GM21381 (cell line): ENCODE measurements around the gene TNIK.
A peak's percentile ranks its signal among the peaks of the same experiment; 100 is the strongest.

Source experiments
- ATAC-seq: cut with Tn5 transposase; IDR thresholded peaks from one replicate; pipeline ENCODE4 v1.9.1; 2021; ENCODE audit warnings: mild to moderate bottlenecking, moderate library complexity; ENCODE audit not compliant: unreplicated experiment

The TNIK gene

GRCh38 chr3:171237009-171237385 lies 223.2 kb downstream of the TNIK start:
- ATAC-seq: no peak

GRCh38 chr3:171236265-171237008 lies 223.8 kb downstream of the TNIK start:
- no peak for ATAC-seq

DNA sequence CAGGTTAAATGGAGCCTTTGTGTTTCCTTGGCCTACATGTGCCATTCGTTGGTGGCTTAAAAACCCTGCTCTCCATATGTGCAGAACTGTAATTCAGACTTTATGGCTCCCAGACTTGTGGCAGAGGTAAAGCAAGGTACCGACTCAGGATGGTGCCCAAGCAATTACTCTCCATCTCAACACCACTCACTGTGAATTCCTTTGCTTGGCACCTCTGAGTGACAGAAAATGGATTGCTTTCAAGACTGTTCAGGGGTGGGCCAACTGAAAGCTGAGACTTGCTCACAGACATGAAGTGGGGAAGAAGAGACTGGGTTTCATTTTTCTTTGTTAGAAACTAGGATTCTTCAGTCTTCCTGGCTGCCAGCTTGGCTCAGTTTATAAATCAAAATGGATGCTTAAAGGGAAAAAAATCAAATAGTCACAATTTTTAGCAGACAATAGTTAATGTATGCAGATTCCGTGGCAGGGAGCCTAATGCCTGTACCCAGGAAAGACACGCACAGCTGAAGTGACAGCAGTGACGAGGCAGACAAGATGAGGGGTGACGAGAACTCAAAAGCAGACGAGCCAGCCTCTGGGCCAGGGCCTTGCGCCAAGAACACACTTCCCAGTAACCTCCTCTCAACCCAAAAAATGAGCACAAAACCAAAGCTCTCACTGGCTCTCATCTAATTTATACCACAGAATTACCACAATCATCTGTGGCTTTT lies 225.8 kb downstream of the TNIK start:
- ATAC-seq: no peak

GRCh38 chr3:171231361-171231760 lies 228.8 kb downstream of the TNIK start:
- no peak for ATAC-seq

DNA sequence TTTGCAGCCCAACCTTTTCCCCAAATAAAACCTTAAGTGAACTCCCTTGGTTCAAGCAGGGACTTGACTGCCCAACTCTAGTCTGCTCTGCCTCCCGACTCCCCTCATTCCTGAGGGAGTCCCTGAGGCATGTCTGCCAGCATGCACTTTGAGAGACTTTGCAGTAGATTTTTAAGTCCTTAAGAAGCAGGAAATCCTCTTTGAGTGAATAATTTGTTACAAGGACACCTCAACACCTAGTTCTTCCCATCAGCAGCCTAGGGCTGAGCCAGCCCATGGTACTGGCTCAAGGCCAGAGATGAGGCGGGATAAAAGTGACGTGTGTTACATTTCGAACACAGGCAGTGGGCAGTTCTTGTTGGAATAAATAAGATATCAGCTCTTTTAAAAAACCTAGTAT lies 229.3 kb downstream of the TNIK start:
- no peak for ATAC-seq

DNA sequence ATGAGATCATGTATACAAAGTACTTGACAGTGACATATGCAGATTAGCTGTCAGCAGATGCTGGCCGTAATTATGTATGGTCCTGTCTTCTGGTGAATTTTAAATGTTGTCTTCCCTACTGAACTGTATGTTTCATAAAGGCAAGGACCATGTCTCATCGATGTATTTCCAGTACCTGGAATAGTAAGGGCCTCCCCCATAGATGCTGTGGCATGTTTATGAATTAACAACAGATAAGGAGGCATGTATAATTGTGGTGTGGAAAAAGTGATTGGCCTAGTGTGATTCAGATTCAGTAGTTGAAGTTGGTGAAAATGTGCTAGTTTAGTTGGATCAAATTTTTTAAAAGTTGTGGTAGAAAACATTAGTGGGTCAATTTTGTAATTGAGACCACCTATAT lies 231.0 kb downstream of the TNIK start:
- no peak for ATAC-seq

- no peak for ATAC-seq
Observed at GRCh38 chr3:171228240-171228639, 232.0 kb downstream of the TNIK start.

- ATAC-seq: no peak
Observed at GRCh38 chr3:171227828-171228227, 232.4 kb downstream of the TNIK start.

GRCh38 chr3:171227359-171227758 lies 232.8 kb downstream of the TNIK start:
- no peak for ATAC-seq

- no peak for ATAC-seq
Observed at GRCh38 chr3:171226794-171227193, 233.4 kb downstream of the TNIK start.

DNA sequence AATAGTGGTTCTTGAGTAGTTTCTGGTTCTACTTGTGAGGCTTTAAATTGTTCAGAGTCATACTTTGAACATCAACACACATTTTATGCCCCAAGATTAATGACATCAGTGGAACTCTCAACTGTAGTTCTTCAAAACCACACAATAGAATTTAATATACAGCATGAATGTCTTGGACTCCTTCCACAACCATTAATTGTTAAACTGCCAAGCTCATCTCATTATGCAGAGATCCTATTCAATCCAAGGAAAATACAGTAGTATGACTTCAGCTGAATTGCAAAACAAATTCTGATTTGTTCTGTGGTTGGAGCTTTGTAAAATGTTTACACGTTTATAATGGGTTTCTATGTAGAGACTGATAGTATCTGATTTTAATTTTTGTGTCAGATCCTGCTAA lies 234.5 kb downstream of the TNIK start:
- no peak for ATAC-seq

DNA sequence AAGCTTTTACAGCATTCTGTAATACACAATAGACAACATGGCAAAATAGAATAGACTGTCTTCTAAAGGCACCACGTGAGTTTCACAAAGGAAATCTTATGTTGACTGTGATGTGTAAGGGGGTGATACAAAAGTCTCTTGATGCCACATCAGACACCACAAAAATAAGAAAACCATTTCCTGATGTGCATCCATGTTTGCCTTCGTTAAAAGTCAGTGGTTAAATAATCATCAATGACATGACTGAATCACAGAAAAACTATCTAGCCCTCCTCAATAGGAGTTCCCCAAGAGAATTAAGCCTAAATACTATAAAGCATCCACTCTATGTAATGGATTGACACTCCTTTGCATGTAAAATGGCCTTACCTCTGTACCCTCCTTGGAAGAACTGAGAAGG lies 235.0 kb downstream of the TNIK start:
- no peak for ATAC-seq

GRCh38 chr3:171223396-171223795 lies 236.8 kb downstream of the TNIK start:
- ATAC-seq: no peak

DNA sequence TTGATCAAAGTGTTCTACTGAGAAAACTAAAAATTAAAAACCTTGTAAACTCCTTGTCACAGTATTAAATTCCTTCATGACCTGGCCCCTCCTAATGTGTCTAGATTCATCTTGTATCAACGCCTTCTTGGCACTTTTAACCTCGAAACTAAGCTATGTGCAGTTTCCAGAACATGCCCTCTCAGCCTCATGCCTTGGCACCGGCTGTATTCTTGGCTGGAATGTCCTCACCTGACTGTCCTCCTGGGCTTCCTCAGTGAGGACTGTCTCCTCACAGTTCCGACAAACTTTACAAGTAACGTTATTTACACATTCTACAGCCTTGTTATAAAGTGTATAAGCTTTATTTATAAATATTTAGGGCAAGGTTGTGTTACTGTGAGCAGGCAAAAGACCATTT lies 237.2 kb downstream of the TNIK start:
- no peak for ATAC-seq

- ATAC-seq: no peak
Observed at GRCh38 chr3:171221597-171221996, 238.6 kb downstream of the TNIK start.

DNA sequence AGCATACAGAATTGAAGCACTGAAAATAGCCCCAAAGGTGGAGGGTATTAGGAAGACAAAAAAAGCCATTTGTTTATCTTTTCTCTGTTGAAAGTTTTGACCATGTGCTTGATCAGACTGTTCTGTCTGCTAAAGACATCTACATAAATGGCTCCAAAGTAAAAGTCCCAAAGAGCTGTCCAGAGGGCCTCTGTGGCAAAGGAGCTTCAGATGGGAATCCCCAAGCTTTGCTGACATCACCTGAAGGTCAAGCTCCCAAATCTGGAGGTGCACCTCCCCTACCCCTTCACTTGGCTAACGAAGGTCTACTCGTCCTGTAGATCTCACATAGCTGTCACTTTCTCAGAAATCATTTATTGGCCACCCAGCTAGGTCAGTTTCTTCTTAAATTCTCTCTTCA lies 239.1 kb downstream of the TNIK start:
- ATAC-seq: no peak

- ATAC-seq: no peak
Observed at GRCh38 chr3:171219258-171219657, 240.9 kb downstream of the TNIK start.

DNA sequence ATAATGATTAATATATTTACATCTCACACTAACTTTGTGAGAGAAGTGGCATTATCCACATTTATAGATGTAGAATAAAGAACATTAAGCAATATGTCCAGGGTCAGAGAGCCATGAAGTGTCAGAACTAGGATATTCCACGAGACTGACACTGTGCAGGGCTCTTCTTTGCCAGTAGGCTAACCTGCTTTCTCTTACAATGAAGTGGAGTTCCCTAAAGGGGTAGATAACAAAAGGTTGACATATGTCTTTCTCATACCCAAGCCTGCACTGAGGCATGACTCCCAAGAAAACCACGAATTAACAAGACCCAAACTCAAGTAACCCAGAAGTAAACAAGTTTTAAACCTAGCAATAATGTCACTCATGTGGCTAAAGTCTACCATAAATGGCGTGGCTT lies 242.1 kb downstream of the TNIK start:
- ATAC-seq: no peak

DNA sequence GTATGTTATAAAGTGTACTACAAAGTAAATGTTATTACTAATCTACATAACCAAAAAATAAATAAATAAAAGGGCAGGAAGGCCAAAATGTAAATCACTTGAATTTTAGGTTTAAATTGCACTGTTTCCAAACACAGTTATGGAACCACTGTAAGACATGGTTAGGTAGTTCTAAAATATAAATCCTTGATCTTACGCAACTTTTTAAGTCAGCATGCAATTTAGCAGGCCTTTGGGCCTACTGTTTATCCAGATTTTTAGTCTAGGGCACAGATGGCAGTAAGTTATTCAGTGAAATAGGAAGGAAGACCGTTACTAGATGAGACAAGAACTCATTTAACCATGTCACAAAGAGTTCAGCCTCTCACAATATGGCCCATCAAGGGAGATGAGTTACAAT lies 246.3 kb downstream of the TNIK start:
- no peak for ATAC-seq

- ATAC-seq: no peak
Observed at GRCh38 chr3:171213178-171213577, 247.0 kb downstream of the TNIK start.

DNA sequence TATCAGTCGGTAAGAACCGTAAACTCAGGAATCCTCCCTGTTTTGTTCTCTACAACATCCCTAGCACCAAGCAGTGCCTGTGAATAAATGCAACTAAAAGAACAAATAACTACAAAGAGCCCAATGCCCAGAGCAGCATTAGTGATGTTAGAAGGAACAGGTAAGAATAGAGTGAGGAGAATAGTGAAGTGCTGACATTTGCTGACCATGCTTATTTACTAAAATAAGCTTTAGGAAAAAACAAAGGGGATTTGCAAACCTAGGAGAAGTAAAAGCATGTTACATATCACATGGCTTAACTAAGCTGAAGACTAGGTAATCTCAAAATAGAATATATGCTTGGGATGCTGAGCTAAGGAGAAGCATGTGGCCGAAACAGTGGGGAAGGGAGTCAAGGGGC lies 247.6 kb downstream of the TNIK start:
- ATAC-seq: no peak

DNA sequence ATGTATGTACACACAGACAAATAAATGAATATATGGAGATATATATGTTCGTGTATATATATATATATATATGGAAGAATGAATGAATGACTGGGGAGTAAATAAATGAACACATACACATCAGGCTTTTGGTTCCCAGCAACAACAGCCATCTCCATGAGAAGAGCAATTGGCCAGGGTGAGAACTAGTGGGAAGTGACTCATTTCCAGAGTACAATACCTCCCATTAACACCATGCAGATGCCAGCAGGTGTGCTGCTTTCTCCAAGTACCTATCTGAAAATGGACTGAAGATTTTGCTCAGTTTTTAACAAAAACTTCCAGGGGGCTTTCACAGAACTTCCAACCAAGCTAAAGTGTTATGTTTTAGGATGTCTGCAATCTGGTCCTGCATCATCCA lies 253.9 kb downstream of the TNIK start:
- peak; percentile 66 for ATAC-seq

GRCh38 chr3:171204942-171205341 lies 255.3 kb downstream of the TNIK start:
- no peak for ATAC-seq
